NCI-H2107 treated with DMSO at 0.1 percent for 48 hours (cell line): ENCODE data around the gene CUEDC1.
"Not testable (repeated sequence)": the region's sequence is repeated elsewhere in the genome, so short reads cannot be mapped to it uniquely, and the experiment has no call there.

Source experiments
- DNase-seq: peaks from one replicate; lab custom pipeline; 2025; ENCODE audit not compliant: unreplicated experiment; lab: John Stamatoyannopoulos, UW

The CUEDC1 gene

GRCh38 chr17:57846056-57846945, 108.9 kb downstream of the CUEDC1 start:
- DNase-seq = not testable (repeated sequence)

GRCh38 chr17:57842280-57842679, 112.9 kb downstream of the CUEDC1 start:
- no peak for DNase-seq

GRCh38 chr17:57839571-57839923, 115.7 kb downstream of the CUEDC1 start:
- no peak for DNase-seq

- no peak for DNase-seq
Measured at GRCh38 chr17:57838857-57839570, 116.2 kb downstream of the CUEDC1 start.

GRCh38 chr17:57838453-57838852, 116.8 kb downstream of the CUEDC1 start:
- no peak for DNase-seq

- no peak for DNase-seq
Measured at GRCh38 chr17:57835333-57835900, 119.8 kb downstream of the CUEDC1 start.

- peak; percentile 50 for DNase-seq
Measured at GRCh38 chr17:57834146-57834741, 121.0 kb downstream of the CUEDC1 start.

GRCh38 chr17:57833179-57833939, 121.9 kb downstream of the CUEDC1 start:
- DNase-seq = peak; percentile 90

GRCh38 chr17:57832314-57833178, 122.7 kb downstream of the CUEDC1 start:
- DNase-seq = no peak

GRCh38 chr17:57830880-57831279, 124.3 kb downstream of the CUEDC1 start:
- no peak for DNase-seq

GRCh38 chr17:57823469-57824401, 131.5 kb downstream of the CUEDC1 start:
- no peak for DNase-seq

- no peak for DNase-seq
Measured at GRCh38 chr17:57819867-57820266, 135.3 kb downstream of the CUEDC1 start.

GRCh38 chr17:57819285-57819684, 135.9 kb downstream of the CUEDC1 start:
- no peak for DNase-seq

- DNase-seq = no peak
Measured at GRCh38 chr17:57818066-57818465, 137.1 kb downstream of the CUEDC1 start.

- DNase-seq = no peak
Measured at GRCh38 chr17:57817299-57817698, 137.9 kb downstream of the CUEDC1 start.

- no peak for DNase-seq
Measured at GRCh38 chr17:57814421-57814820, 140.8 kb downstream of the CUEDC1 start.

- DNase-seq = peak; percentile 47
Measured at GRCh38 chr17:57811638-57812280, 143.5 kb downstream of the CUEDC1 start.
